DND-41 (cell line): ENCODE measurements around the gene CASKIN2.

ENCODE experiments used
- ATAC-seq: fragments of 200-7000 bp; cut with Tn5 transposase; 3 replicates; pipeline ENCODE4 v1.9.1; 2021; ENCODE audit warnings: low read depth; ENCODE audit not compliant: insufficient read depth
- DNase-seq: peaks from one replicate; pipeline ENCODE4 v3.0.0-alpha.2; 2020
- H2AFZ ChIP-seq: 2 replicates; pipeline ENCODE4 v1.6.0; 2012; ENCODE audit warnings: low read depth, low read length
- H3K27ac ChIP-seq: 2 replicates; pipeline ENCODE4 v1.5.1; 2012; ENCODE audit warnings: low read length, inconsistent platforms
- H3K27me3 ChIP-seq: fragments of 200-600 bp; sonication (generic); 2 replicates; pipeline ENCODE4 v1.6.0; 2012; ENCODE audit warnings: low read length, mild to moderate bottlenecking, inconsistent platforms; ENCODE audit not compliant: insufficient read depth, poor library complexity
- H3K36me3 ChIP-seq: 2 replicates; pipeline ENCODE4 v1.5.1; 2012; ENCODE audit warnings: low read length, inconsistent platforms; ENCODE audit not compliant: insufficient read depth
- H3K4me1 ChIP-seq: 2 replicates; pipeline ENCODE4 v1.5.1; 2012; ENCODE audit warnings: mild to moderate bottlenecking, low read length; ENCODE audit not compliant: insufficient read depth
- H3K4me2 ChIP-seq: 2 replicates; pipeline ENCODE4 v1.6.0; 2012; ENCODE audit warnings: mild to moderate bottlenecking, moderate library complexity, low read length, inconsistent platforms; ENCODE audit not compliant: insufficient read depth
- H3K4me3 ChIP-seq, 2 experiments: fragments of 200-600 bp in 1 of 2; shearing (Covaris generic) in 1 of 2; 2 replicates each; pipeline ENCODE4 v1.5.1; 2012 to 2016; ENCODE audit warnings: inconsistent platforms in 2 of 2, low read length in 2 of 2, mild to moderate bottlenecking in 2 of 2, low read depth in 1 of 2, moderate library complexity in 1 of 2
- H3K79me2 ChIP-seq: 2 replicates; pipeline ENCODE4 v1.6.0; 2012; ENCODE audit warnings: low read length, inconsistent platforms; ENCODE audit not compliant: insufficient read depth
- H3K9ac ChIP-seq: 2 replicates; pipeline ENCODE4 v1.6.0; 2012; ENCODE audit warnings: low read depth, mild to moderate bottlenecking, inconsistent platforms, low read length, moderate library complexity
- H3K9me3 ChIP-seq: 2 replicates; pipeline ENCODE4 v1.5.1; 2012; ENCODE audit warnings: low read length, moderate library complexity, mild to moderate bottlenecking, inconsistent platforms; ENCODE audit not compliant: insufficient read depth, severe bottlenecking
- H4K20me1 ChIP-seq: 2 replicates; pipeline ENCODE4 v1.6.0; 2012; ENCODE audit warnings: low read length; ENCODE audit not compliant: insufficient read depth
- CTCF ChIP-seq: IDR thresholded peaks from 2 replicates; pipeline ENCODE4 v1.5.1; 2012; ENCODE audit warnings: borderline replicate concordance, low read length, moderate library complexity, mild to moderate bottlenecking; ENCODE audit not compliant: poor library complexity, severe bottlenecking; ENCODE audit errors: extremely low read depth
- EZH2 ChIP-seq: IDR thresholded peaks from 3 replicates; pipeline ENCODE4 v1.6.1; 2012; ENCODE audit warnings: borderline replicate concordance, low read depth, mild to moderate bottlenecking, moderate library complexity, low read length, inconsistent platforms; ENCODE audit not compliant: severe bottlenecking

The CASKIN2 gene

GRCh38 chr17:75485688-75486087 lies 29.6 kb downstream of the CASKIN2 start:
- Histone ChIP-seq H3K79me2 (peaks cover 32% of the 10 kb centered on the region), H3K36me3 (peaks cover 31% of the 10 kb centered on the region), H3K4me1 (peaks cover 25% of the 10 kb centered on the region), H3K9me3 (no peaks in the 10 kb centered on the region), H2AFZ (no peak overlapping the region), H3K9ac (no peak overlapping the region), H3K27me3 (no peaks in the 10 kb centered on the region), H4K20me1 (peaks cover 17% of the 10 kb centered on the region; the same call in 1 of the 2 replicates), H3K4me3 (no peak overlapping the region), H3K4me2 (no peak overlapping the region), H3K27ac (no peak overlapping the region)
- TF ChIP-seq EZH2 (no peak), CTCF (no peak)
- DNase-seq (no peak), ATAC-seq (no peak)

GRCh38 chr17:75482098-75482942 lies 33.0 kb downstream of the CASKIN2 start:
- ATAC-seq = no peak
- Histone ChIP-seq H2AFZ (no peak overlapping the region), H3K9me3 (no peaks in the 10 kb centered on the region), H3K79me2 (peaks cover 44% of the 10 kb centered on the region), H3K4me3 (no peak overlapping the region), H3K36me3 (peaks cover 18% of the 10 kb centered on the region), H3K4me2 (no peak overlapping the region), H3K4me1 (peaks cover 15% of the 10 kb centered on the region), H3K27ac (no peak overlapping the region), H3K27me3 (no peaks in the 10 kb centered on the region), H3K9ac (no peak overlapping the region), H4K20me1 (peaks cover 18% of the 10 kb centered on the region; the same call in 1 of the 2 replicates)
- TF ChIP-seq CTCF = no peak
- TF ChIP-seq EZH2 = no peak
- DNase-seq = no peak

- Histone ChIP-seq H3K4me1 (peaks cover 6% of the 10 kb centered on the region), H3K27ac (no peak overlapping the region), H3K27me3 (no peaks in the 10 kb centered on the region), H3K9me3 (no peaks in the 10 kb centered on the region), H2AFZ (no peak overlapping the region), H3K79me2 (peaks cover 53% of the 10 kb centered on the region), H4K20me1 (peaks cover 18% of the 10 kb centered on the region; the same call in 1 of the 2 replicates), H3K9ac (no peak overlapping the region), H3K36me3 (peaks cover 21% of the 10 kb centered on the region), H3K4me3 (no peak overlapping the region), H3K4me2 (no peak overlapping the region)
- ATAC-seq (no peak; the same call in 2 of the 3 replicates), DNase-seq (no peak)
- TF ChIP-seq EZH2 = no peak
- TF ChIP-seq CTCF = no peak
Measured at GRCh38 chr17:75481194-75482068, 33.9 kb downstream of the CASKIN2 start.
